Measurements from ENCODE around the gene TRIM66.

DNA sequence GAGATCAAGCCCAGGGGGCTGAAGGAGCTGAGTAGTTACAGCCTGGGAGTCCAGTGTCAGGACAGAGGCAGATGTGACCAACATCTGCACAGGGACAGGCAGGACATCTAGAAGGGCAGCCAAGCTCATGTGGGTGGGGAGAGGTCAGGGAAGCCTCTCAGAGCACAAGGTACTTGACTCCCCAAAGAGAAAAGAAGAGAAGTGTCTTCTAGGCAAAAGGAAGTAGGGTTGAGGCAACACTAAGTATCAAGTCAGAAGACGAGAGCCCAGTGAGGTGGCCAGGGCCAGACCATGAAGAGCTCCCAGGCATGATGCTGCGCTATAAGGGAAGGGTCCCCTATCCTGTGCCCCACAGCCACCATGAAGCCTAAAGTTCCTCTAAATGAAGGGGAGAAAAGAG, 21.7 kb upstream of the TRIM66 start:
- no peak for TF ChIP-seq CTCF (IDR thresholded peaks at IDR 0.05)
- no peak for TF ChIP-seq POLR2AphosphoS5 (IDR thresholded peaks at IDR 0.05)
- no peak for TF ChIP-seq POLR2A (IDR thresholded peaks at IDR 0.05; ENCODE audit: low read depth)
- TF ChIP-seq EP300 (IDR thresholded peaks at IDR 0.05) = no peak
